ENCODE data around the gene TBX19.

The TBX19 gene

GRCh38 chr1:168252204-168252733, 28.4 kb upstream of the TBX19 start:
- Histone ChIP-seq H3K4me2 (ENCODE audit: low read length) (no peak overlapping the region), H4K20me1 (ENCODE audit: control insufficient read depth, insufficient read depth, low read depth, low read length) (no peaks in the 10 kb centered on the region), H3K9me2 (replicated peaks; ENCODE audit: control insufficient read depth, low read length) (no peaks in the 10 kb centered on the region), H3F3A (ENCODE audit: control insufficient read depth, insufficient read depth) (no peaks in the 10 kb centered on the region), H3K79me2 (ENCODE audit: control insufficient read depth, low read length) (peaks cover 33% of the 10 kb centered on the region), H3K27ac (ENCODE audit: low read depth, low read length) (no peak overlapping the region), H3K4me3 (ENCODE audit: low read length) (no peak overlapping the region), H3K9me3 (ENCODE audit: control insufficient read depth, insufficient read depth, low read length) (peaks cover 6% of the 10 kb centered on the region; the same call in 1 of the 2 replicates), H3K27me3 (ENCODE audit: control insufficient read depth, low read length) (no peaks in the 10 kb centered on the region), H3K36me3 (ENCODE audit: control insufficient read depth, low read length) (peaks cover 40% of the 10 kb centered on the region), H3K4me1 (ENCODE audit: control insufficient read depth, low read length) (no peaks in the 10 kb centered on the region)
- TF ChIP-seq CTCF (IDR thresholded peaks at IDR 0.05; ENCODE audit: low read depth, low read length, poor library complexity, severe bottlenecking) = no peak
- TF ChIP-seq EZH2phosphoT487 (IDR thresholded peaks at IDR 0.05; ENCODE audit: borderline replicate concordance, low read length) = no peak

DNA sequence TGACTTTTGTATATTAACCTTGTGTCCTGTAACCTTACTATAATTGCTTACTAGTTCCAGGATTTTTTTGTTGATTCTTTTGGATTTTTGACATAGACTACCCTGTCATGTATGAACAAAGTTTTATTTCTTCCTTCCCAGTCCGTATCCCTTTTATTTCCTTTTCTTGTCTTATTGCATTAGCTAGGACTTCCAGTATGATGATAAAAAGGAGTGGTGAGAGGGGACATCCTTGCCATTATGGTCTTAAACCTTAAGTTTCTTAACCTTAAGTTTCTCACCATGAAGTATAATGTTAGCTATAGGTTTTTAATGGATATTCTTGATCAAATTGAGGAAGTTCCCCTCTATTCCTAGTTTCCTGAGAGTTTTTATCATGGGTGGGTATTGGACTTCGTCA, 24.5 kb upstream of the TBX19 start:
- H3K27me3 ChIP-seq (ENCODE audit: control insufficient read depth, low read length) = no peaks in the 10 kb centered on the region
- no peak for TF ChIP-seq CTCF (IDR thresholded peaks at IDR 0.05; ENCODE audit: low read depth, low read length, poor library complexity, severe bottlenecking)
- no peak for TF ChIP-seq EZH2phosphoT487 (IDR thresholded peaks at IDR 0.05; ENCODE audit: borderline replicate concordance, low read length)
- no peaks in the 10 kb centered on the region for H4K20me1 ChIP-seq (ENCODE audit: control insufficient read depth, insufficient read depth, low read depth, low read length)
- no peaks in the 10 kb centered on the region for H3K9me2 ChIP-seq (replicated peaks; ENCODE audit: control insufficient read depth, low read length)
- H3K4me1 ChIP-seq (ENCODE audit: control insufficient read depth, low read length) = no peaks in the 10 kb centered on the region
- H3K4me2 ChIP-seq (ENCODE audit: low read length) = no peak overlapping the region
- H3K9me3 ChIP-seq (ENCODE audit: control insufficient read depth, insufficient read depth, low read length) = peaks cover 6% of the 10 kb centered on the region; the same call in 1 of the 2 replicates
- H3K4me3 ChIP-seq (ENCODE audit: low read length) = no peak overlapping the region
- H3K27ac ChIP-seq (ENCODE audit: low read depth, low read length) = no peak overlapping the region
- H3K36me3 ChIP-seq (ENCODE audit: control insufficient read depth, low read length) = peaks cover 19% of the 10 kb centered on the region
- H3K79me2 ChIP-seq (ENCODE audit: control insufficient read depth, low read length) = peaks cover 6% of the 10 kb centered on the region; the same call in 1 of the 2 replicates
- H3F3A ChIP-seq (ENCODE audit: control insufficient read depth, insufficient read depth) = no peaks in the 10 kb centered on the region

- peaks cover 6% of the 10 kb centered on the region; the same call in 1 of the 2 replicates for H3K9me3 ChIP-seq (ENCODE audit: control insufficient read depth, insufficient read depth, low read length)
- peaks cover 2% of the 10 kb centered on the region; the same call in 1 of the 2 replicates for H3K79me2 ChIP-seq (ENCODE audit: control insufficient read depth, low read length)
- TF ChIP-seq EZH2phosphoT487 (IDR thresholded peaks at IDR 0.05; ENCODE audit: borderline replicate concordance, low read length) (no peak), CTCF (IDR thresholded peaks at IDR 0.05; ENCODE audit: low read depth, low read length, poor library complexity, severe bottlenecking) (no peak)
- no peak overlapping the region for H3K4me3 ChIP-seq (ENCODE audit: low read length)
- H3K36me3 ChIP-seq (ENCODE audit: control insufficient read depth, low read length) = peaks cover 14% of the 10 kb centered on the region
- H3K9me2 ChIP-seq (replicated peaks; ENCODE audit: control insufficient read depth, low read length) = no peaks in the 10 kb centered on the region
- no peaks in the 10 kb centered on the region for H4K20me1 ChIP-seq (ENCODE audit: control insufficient read depth, insufficient read depth, low read depth, low read length)
- no peaks in the 10 kb centered on the region for H3K27me3 ChIP-seq (ENCODE audit: control insufficient read depth, low read length)
- H3K4me2 ChIP-seq (ENCODE audit: low read length) = no peak overlapping the region
- no peaks in the 10 kb centered on the region for H3K4me1 ChIP-seq (ENCODE audit: control insufficient read depth, low read length)
- no peaks in the 10 kb centered on the region for H3F3A ChIP-seq (ENCODE audit: control insufficient read depth, insufficient read depth)
- no peak overlapping the region for H3K27ac ChIP-seq (ENCODE audit: low read depth, low read length)
These were observed 23.3 kb upstream of the TBX19 start for GRCh38 chr1:168257397-168257796.

Measured in DOHH2 (cell line).